Body of pancreas (tissue), 4 donors: Measurements from ENCODE around the gene ZNF816. TPM values are rescaled to one million over a fixed set of nuclear protein-coding genes. Genes with fewer than 3 reads are reported as not detected.
"Not testable (repeated sequence)": the region's sequence is repeated elsewhere in the genome, so short reads cannot be mapped to it uniquely, and the experiment has no call there.

ENCODE experiments used
- ATAC-seq: fragments of 150-250 bp; one replicate; pipeline ENCODE4 v1.9.1; 2016
- DNase-seq, 4 donors: peaks; one replicate each; pipeline ENCODE4 v3.0.0-alpha.2; 2019
- H3K27ac ChIP-seq, 4 donors: fragments of 200-600 bp; sonication (generic); 1 replicate in 3 of 4; 2 replicates in 1 of 4; pipeline versions ENCODE4 v1.5.1 to v1.6.1; 2016 to 2019; ENCODE audit warnings: mild to moderate bottlenecking in 1 of 4, mixed read lengths in 1 of 4, moderate library complexity in 1 of 4
- H3K27me3 ChIP-seq, 2 donors: fragments of 200-600 bp; sonication (generic); one replicate each; pipeline ENCODE4 v1.6.0; 2016; ENCODE audit warnings: mild to moderate bottlenecking in 1 of 2
- H3K36me3 ChIP-seq, 2 donors: fragments of 200-600 bp; sonication (generic); replicated peaks in 1 of 2; 2 replicates each; pipeline ENCODE4 v1.5.1; 2016; ENCODE audit warnings: low read depth in 2 of 2; ENCODE audit not compliant: insufficient read depth in 1 of 2
- H3K4me1 ChIP-seq: fragments of 200-600 bp; sonication (generic); one replicate; pipeline ENCODE4 v1.6.0; 2016
- H3K4me3 ChIP-seq, 2 donors: fragments of 200-600 bp; sonication (generic); 1 replicate in 1 of 2; 2 replicates in 1 of 2; pipeline ENCODE4 v1.5.1; 2016 to 2019
- H3K9me3 ChIP-seq, 3 donors: fragments of 200-600 bp; sonication (generic); 1 replicate in 2 of 3; 2 replicates in 1 of 3; pipeline ENCODE4 v1.5.1; 2016
- CTCF ChIP-seq, 7 experiments: fragments of 450-650 bp in 4 of 7; fragments of 200-600 bp in 3 of 7; sonication (generic) in 3 of 7; IDR thresholded peaks; one replicate each; pipeline ENCODE4 v1.5.1; 2016 to 2019; ENCODE audit warnings: antibody characterized with exemption in 7 of 7
- POLR2A ChIP-seq, 3 donors: fragments of 450-650 bp; IDR thresholded peaks; one replicate each; pipeline ENCODE4 v1.6.1; 2016; ENCODE audit warnings: antibody characterized with exemption in 3 of 3, mild to moderate bottlenecking in 2 of 3
- WGBS, 2 donors: methylation state at CpG; one replicate each; pipeline ENCODE4 v1.1.5; 2017; 5-methylcytosine and 5-hydroxymethylcytosine counted together
- intact Hi-C: fragments of 100-400 bp; cut with DNase I; formaldehyde crosslinking; loops from one replicate; pipeline ENCODE4 v1.15.1; 2023
- total RNA-seq, 2 donors: library from RNA; depleted of rRNA; stranded (reverse); fragments of >200 nt; gene quantifications; one replicate each; pipeline ENCODE4 v1.1.0, GENCODE V29; 2016

ZNF816 gene
- total RNA-seq, 2 donors from 2014 or later = 4.9 to 7.5 TPM

GRCh38 chr19:52938761-52939160 lies 23.9 kb downstream of the ZNF816 start:
- Histone ChIP-seq H3K36me3 (no peaks in the 10 kb centered on the region), H3K4me3 (no peak overlapping the region), H3K27ac (peak overlapping the region in 3 of 4 donors; percentile 56 to 69 (median 61)), H3K9me3 (no peaks in the 10 kb centered on the region), H3K27me3 (no peaks in the 10 kb centered on the region), H3K4me1 (peaks cover 69% of the 10 kb centered on the region)
- no peak for ATAC-seq
- no peak for TF ChIP-seq CTCF (IDR thresholded peaks at IDR 0.05)
- TF ChIP-seq POLR2A (IDR thresholded peaks at IDR 0.05) = no peak
- no peak for DNase-seq
- 44 to 46% methylated on average over 5 of the region's 5 CpGs for WGBS, 2 donors
- intact Hi-C loops = no loop called here

- ATAC-seq (no peak), DNase-seq (no peak)
- Histone ChIP-seq H3K9me3 (no peaks in the 10 kb centered on the region), H3K27me3 (no peaks in the 10 kb centered on the region), H3K4me1 (peaks cover 59% of the 10 kb centered on the region), H3K36me3 (no peaks in the 10 kb centered on the region), H3K4me3 (no peak overlapping the region), H3K27ac (peak overlapping the region; percentile 39 to 69 (median 58))
- TF ChIP-seq POLR2A (IDR thresholded peaks at IDR 0.05) (no peak), CTCF (IDR thresholded peaks at IDR 0.05) (no peak)
- WGBS, 2 donors = 73 to 100% methylated on average over 1 to 7 of the region's 7 CpGs
- intact Hi-C loops = no loop called here
These were observed 25.7 kb downstream of the ZNF816 start for GRCh38 chr19:52936954-52937325.

- Histone ChIP-seq H3K27ac (peak overlapping the region; percentile 45 to 69 (median 58)), H3K36me3 (no peaks in the 10 kb centered on the region), H3K27me3 (no peaks in the 10 kb centered on the region), H3K4me1 (peaks cover 55% of the 10 kb centered on the region), H3K9me3 (no peaks in the 10 kb centered on the region), H3K4me3 (no peak overlapping the region)
- ATAC-seq = peak; percentile 75
- 49 to 56% methylated on average over 12 of the region's 12 CpGs for WGBS, 2 donors
- intact Hi-C loops = no loop called here
- peak in 3 of 4 donors; percentile 43 to 60 (median 54) for DNase-seq
- TF ChIP-seq POLR2A (IDR thresholded peaks at IDR 0.05) = no peak
- no peak for TF ChIP-seq CTCF (IDR thresholded peaks at IDR 0.05)
These were observed 26.3 kb downstream of the ZNF816 start for GRCh38 chr19:52936151-52936953.

- Histone ChIP-seq H3K27me3 (no peaks in the 10 kb centered on the region), H3K9me3 (no peaks in the 10 kb centered on the region), H3K36me3 (no peaks in the 10 kb centered on the region), H3K4me3 (no peak overlapping the region), H3K27ac (peak overlapping the region; percentile 45 to 69 (median 58)), H3K4me1 (peaks cover 48% of the 10 kb centered on the region)
- WGBS, 2 donors = 73 to 77% methylated on average over 8 of the region's 8 CpGs
- ATAC-seq (no peak), DNase-seq (no peak)
- intact Hi-C loops = no loop called here
- no peak for TF ChIP-seq POLR2A (IDR thresholded peaks at IDR 0.05)
These were observed 27.2 kb downstream of the ZNF816 start for GRCh38 chr19:52935434-52935833.

- H3K9me3 ChIP-seq, H3K36me3 ChIP-seq, intact Hi-C loops, H3K27me3 ChIP-seq, ATAC-seq, DNase-seq, H3K4me3 ChIP-seq: not testable (repeated sequence)
- 93 to 94% methylated on average over 9 of the region's 9 CpGs for WGBS, 2 donors
- Histone ChIP-seq H3K27ac (peak overlapping the region in 2 of 4 donors; percentile 79 to 93), H3K4me1 (peaks cover 22% of the 10 kb centered on the region)
These were observed 38.0 kb downstream of the ZNF816 start for GRCh38 chr19:52924641-52925040.
